ENCODE results near the gene SMIM22. TPM values are rescaled to one million over a fixed set of nuclear protein-coding genes. Genes with fewer than 3 reads are reported as not detected.

The SMIM22 gene
- total RNA-seq, 1 donor from 2014 or later: not detected

GRCh38 chr16:4787068-4787467 is 8.1 kb upstream of the SMIM22 start:
- Mint-ChIP-seq H3K27me3 (ENCODE audit: low read depth) (no peaks in the 10 kb centered on the region), H3K4me3 (no peak overlapping the region), H3K9me3 (no peaks in the 10 kb centered on the region), H3K27ac (ENCODE audit: unreplicated experiment) (no peak overlapping the region), H3K4me1 (no peaks in the 10 kb centered on the region), H3K36me3 (ENCODE audit: low read depth) (no peaks in the 10 kb centered on the region)
- DNase-seq (ENCODE audit: low read depth, low spot score): no peak
- no peak for TF ChIP-seq CTCF (conservative IDR thresholded peaks at IDR 0.05)

GRCh38 chr16:4787627-4788482 is 7.3 kb upstream of the SMIM22 start, which contains the start of gene SEPTIN12:
Gene SEPTIN12 (minus strand): TSS chr16:4788345. CDS start chr16:4787645, 700 bp downstream.
- no peak within 1 kb of the TSS for H3K4me3 Mint-ChIP-seq
- H3K4me1 Mint-ChIP-seq: no peaks in the 10 kb centered on the region

GRCh38 chr16:4788489-4788889 is 6.7 kb upstream of the SMIM22 start:
- DNase-seq (ENCODE audit: low read depth, low spot score): no peak
- TF ChIP-seq CTCF (conservative IDR thresholded peaks at IDR 0.05): no peak
- Mint-ChIP-seq H3K36me3 (ENCODE audit: low read depth) (no peaks in the 10 kb centered on the region), H3K9me3 (no peaks in the 10 kb centered on the region), H3K4me3 (no peak overlapping the region), H3K27me3 (ENCODE audit: low read depth) (no peaks in the 10 kb centered on the region), H3K4me1 (no peaks in the 10 kb centered on the region), H3K27ac (ENCODE audit: unreplicated experiment) (no peak overlapping the region)

More at GRCh38 chr16:4787627-4788482, 7.3 kb upstream of the SMIM22 start, which contains the start of gene SEPTIN12:
- no peak within 1 kb of the TSS for H3K27ac Mint-ChIP-seq (ENCODE audit: unreplicated experiment)
- no peaks in the 10 kb centered on the region for H3K27me3 Mint-ChIP-seq (ENCODE audit: low read depth)
- no peaks in the 10 kb centered on the region for H3K36me3 Mint-ChIP-seq (ENCODE audit: low read depth)
- no peak for TF ChIP-seq CTCF (conservative IDR thresholded peaks at IDR 0.05)
- no peaks in the 10 kb centered on the region for H3K9me3 Mint-ChIP-seq
- no peak for DNase-seq (ENCODE audit: low read depth, low spot score)

- Mint-ChIP-seq H3K4me3 (no peak overlapping the region), H3K36me3 (ENCODE audit: low read depth) (no peaks in the 10 kb centered on the region)
Observed at GRCh38 chr16:4788910-4789309, 6.3 kb upstream of the SMIM22 start.

GRCh38 chr16:4790261-4790660 is 4.9 kb upstream of the SMIM22 start:
- H3K27ac Mint-ChIP-seq (ENCODE audit: unreplicated experiment): no peak overlapping the region
- H3K4me3 Mint-ChIP-seq: no peak overlapping the region
- H3K36me3 Mint-ChIP-seq (ENCODE audit: low read depth): no peaks in the 10 kb centered on the region
- no peaks in the 10 kb centered on the region for H3K27me3 Mint-ChIP-seq (ENCODE audit: low read depth)
- TF ChIP-seq CTCF (conservative IDR thresholded peaks at IDR 0.05): no peak
- no peak for DNase-seq (ENCODE audit: low read depth, low spot score)
- H3K9me3 Mint-ChIP-seq: no peaks in the 10 kb centered on the region
- no peaks in the 10 kb centered on the region for H3K4me1 Mint-ChIP-seq

More at GRCh38 chr16:4788910-4789309, 6.3 kb upstream of the SMIM22 start:
- Mint-ChIP-seq H3K27ac (ENCODE audit: unreplicated experiment) (no peak overlapping the region), H3K9me3 (no peaks in the 10 kb centered on the region), H3K4me1 (no peaks in the 10 kb centered on the region), H3K27me3 (ENCODE audit: low read depth) (no peaks in the 10 kb centered on the region)
- no peak for TF ChIP-seq CTCF (conservative IDR thresholded peaks at IDR 0.05)
- DNase-seq (ENCODE audit: low read depth, low spot score): no peak
